ENCODE data around the gene GPR150. TPM values are rescaled to one million over a fixed set of nuclear protein-coding genes. Genes with fewer than 3 reads are reported as not detected.

GPR150 gene
- total RNA-seq, 1 donor from 2014 or later: not detected

- H3K4me3 Mint-ChIP-seq: no peak overlapping the region
- H3K27me3 Mint-ChIP-seq: no peaks in the 10 kb centered on the region
- no peaks in the 10 kb centered on the region for H3K9me3 Mint-ChIP-seq
- peaks cover 5% of the 10 kb centered on the region for H3K4me1 Mint-ChIP-seq (ENCODE audit: unreplicated experiment)
- no peaks in the 10 kb centered on the region for H3K36me3 Mint-ChIP-seq
- no peak for DNase-seq (ENCODE audit: extremely low spot score, unreplicated experiment)
- H3K27ac Mint-ChIP-seq: no peak overlapping the region
- no peak for TF ChIP-seq CTCF (conservative IDR thresholded peaks at IDR 0.05)
Observed at GRCh38 chr5:95647886-95648860, 28.3 kb downstream of the GPR150 start.

- no peaks in the 10 kb centered on the region for H3K9me3 Mint-ChIP-seq
- H3K4me3 Mint-ChIP-seq: no peak overlapping the region
- no peaks in the 10 kb centered on the region for H3K27me3 Mint-ChIP-seq
- H3K4me1 Mint-ChIP-seq (ENCODE audit: unreplicated experiment): peaks cover 3% of the 10 kb centered on the region
- H3K36me3 Mint-ChIP-seq: no peaks in the 10 kb centered on the region
- DNase-seq (ENCODE audit: extremely low spot score, unreplicated experiment): no peak
- TF ChIP-seq CTCF (conservative IDR thresholded peaks at IDR 0.05): no peak
- H3K27ac Mint-ChIP-seq: no peak overlapping the region
Observed at GRCh38 chr5:95649274-95649673, 29.4 kb downstream of the GPR150 start.

GRCh38 chr5:95649842-95650620 is 30.1 kb downstream of the GPR150 start:
- DNase-seq (ENCODE audit: extremely low spot score, unreplicated experiment): no peak
- Mint-ChIP-seq H3K9me3 (no peaks in the 10 kb centered on the region), H3K27ac (no peak overlapping the region), H3K4me3 (no peak overlapping the region), H3K27me3 (no peaks in the 10 kb centered on the region), H3K4me1 (ENCODE audit: unreplicated experiment) (no peaks in the 10 kb centered on the region), H3K36me3 (no peaks in the 10 kb centered on the region)
- no peak for TF ChIP-seq CTCF (conservative IDR thresholded peaks at IDR 0.05)

- H3K27ac Mint-ChIP-seq: no peak overlapping the region
- no peak overlapping the region for H3K4me3 Mint-ChIP-seq
- no peaks in the 10 kb centered on the region for H3K27me3 Mint-ChIP-seq
- DNase-seq (ENCODE audit: extremely low spot score, unreplicated experiment): no peak
- no peaks in the 10 kb centered on the region for H3K36me3 Mint-ChIP-seq
- TF ChIP-seq CTCF (conservative IDR thresholded peaks at IDR 0.05): no peak
- H3K9me3 Mint-ChIP-seq: no peaks in the 10 kb centered on the region
- H3K4me1 Mint-ChIP-seq (ENCODE audit: unreplicated experiment): no peaks in the 10 kb centered on the region
Observed at GRCh38 chr5:95652849-95653248, 33.0 kb downstream of the GPR150 start.

- Mint-ChIP-seq H3K4me3 (no peak overlapping the region), H3K36me3 (no peaks in the 10 kb centered on the region), H3K4me1 (ENCODE audit: unreplicated experiment) (no peaks in the 10 kb centered on the region), H3K9me3 (no peaks in the 10 kb centered on the region), H3K27me3 (no peaks in the 10 kb centered on the region), H3K27ac (no peak overlapping the region)
- DNase-seq (ENCODE audit: extremely low spot score, unreplicated experiment): no peak
- no peak for TF ChIP-seq CTCF (conservative IDR thresholded peaks at IDR 0.05)
Observed at GRCh38 chr5:95654196-95654595, 34.3 kb downstream of the GPR150 start.
